Hepatocyte (in vitro differentiated cells): ENCODE results near the gene KCNQ5. TPM values are rescaled to one million over a fixed set of nuclear protein-coding genes. Genes with fewer than 3 reads are reported as not detected.

Source experiments
- DNase-seq: peaks from one replicate; pipeline ENCODE4 v3.0.0-alpha.2; 2016; ENCODE audit warnings: low spot score
- H2AFZ ChIP-seq: fragments of 200-600 bp; sonication (generic); 2 replicates; pipeline ENCODE4 v1.6.0; 2016; ENCODE audit warnings: antibody characterized with exemption, mild to moderate bottlenecking
- H3K27ac ChIP-seq: fragments of 200-600 bp; sonication (generic); 2 replicates; pipeline ENCODE4 v1.5.1; 2016; ENCODE audit warnings: mild to moderate bottlenecking
- H3K27me3 ChIP-seq: fragments of 200-600 bp; sonication (generic); 2 replicates; pipeline ENCODE4 v1.6.1; 2016
- H3K36me3 ChIP-seq: fragments of 200-600 bp; sonication (generic); replicated peaks from 2 replicates; pipeline ENCODE4 v1.5.1; 2016; ENCODE audit warnings: low read depth; ENCODE audit not compliant: insufficient read depth
- H3K4me1 ChIP-seq: fragments of 200-600 bp; sonication (generic); 2 replicates; pipeline ENCODE4 v1.5.1; 2016; ENCODE audit warnings: mild to moderate bottlenecking, moderate library complexity; ENCODE audit not compliant: insufficient read depth
- H3K4me2 ChIP-seq: fragments of 200-600 bp; sonication (generic); 2 replicates; pipeline ENCODE4 v1.6.0; 2016
- H3K4me3 ChIP-seq: fragments of 200-600 bp; sonication (generic); 2 replicates; pipeline ENCODE4 v1.5.1; 2016; ENCODE audit warnings: mild to moderate bottlenecking
- H3K79me2 ChIP-seq: fragments of 200-600 bp; sonication (generic); 2 replicates; pipeline ENCODE4 v1.6.0; 2017; ENCODE audit warnings: mild to moderate bottlenecking
- H3K9me2 ChIP-seq: fragments of 200-600 bp; sonication (generic); replicated peaks from 2 replicates; pipeline ENCODE4 v1.6.0; 2017; ENCODE audit warnings: mild to moderate bottlenecking; ENCODE audit not compliant: insufficient read depth
- H3K9me3 ChIP-seq: fragments of 200-600 bp; sonication (generic); 2 replicates; pipeline ENCODE4 v1.5.1; 2016; ENCODE audit warnings: low read depth, mild to moderate bottlenecking
- H4K20me1 ChIP-seq: fragments of 200-600 bp; sonication (generic); 2 replicates; pipeline ENCODE4 v1.6.0; 2016; ENCODE audit warnings: mild to moderate bottlenecking; ENCODE audit not compliant: insufficient read depth, poor library complexity, severe bottlenecking
- EZH2 ChIP-seq: fragments of 200-600 bp; sonication (generic); IDR thresholded peaks from 2 replicates; pipeline ENCODE4 v1.6.1; 2016; ENCODE audit warnings: antibody characterized with exemption, mild to moderate bottlenecking, borderline replicate concordance
- EZH2phosphoT487 ChIP-seq: fragments of 200-600 bp; sonication (generic); IDR thresholded peaks from one replicate; pipeline ENCODE4 v1.6.1; 2018; ENCODE audit warnings: antibody characterized with exemption, mild to moderate bottlenecking, low read depth, moderate library complexity; ENCODE audit not compliant: unreplicated experiment, severe bottlenecking
- whole genome bisulfite sequencing: methylation state at CpG from one replicate; pipeline ENCODE4 v1.1.6; 2016; ENCODE audit warnings: low lambda C conversion rate; ENCODE audit errors: missing lambda C conversion rate; 5-methylcytosine and 5-hydroxymethylcytosine counted together
- polyA plus RNA-seq: library from polyadenylated mRNA; unstranded; fragments of >200 nt; fragmentation: Nextera tagmentation; extraction: Ambion mirVana; gene quantifications from 2 replicates; pipeline ENCODE4 v1.2.1, GENCODE V29; 2016
- total RNA-seq: library from RNA; depleted of rRNA; stranded (reverse); fragments of >200 nt; gene quantifications from 2 replicates; pipeline ENCODE4 v1.2.3, GENCODE V29; 2014
- TF ChIP-seq, protein P1 (sequence below): fragments of 200-600 bp; sonication (generic); IDR thresholded peaks from 2 replicates; pipeline ENCODE4 v1.5.1; 2016; ENCODE audit warnings: antibody characterized with exemption, mild to moderate bottlenecking; ENCODE audit not compliant: poor library complexity

Gene KCNQ5
- total and polyA plus RNA-seq, 2 experiments from 2014 or later, result 1.6 to 2.0 TPM

GRCh38 chr6:72742001-72742673, 120.3 kb downstream of the KCNQ5 start:
- Histone ChIP-seq H3K9me2 (no peaks in the 10 kb centered on the region), H3K4me2 (no peak overlapping the region), H2AFZ (no peak overlapping the region), H3K79me2 (no peaks in the 10 kb centered on the region), H3K4me3 (no peak overlapping the region), H3K4me1 (no peaks in the 10 kb centered on the region), H3K27ac (no peak overlapping the region), H3K9me3 (no peaks in the 10 kb centered on the region), H4K20me1 (no peaks in the 10 kb centered on the region), H3K36me3 (no peaks in the 10 kb centered on the region), H3K27me3 (no peaks in the 10 kb centered on the region)
- DNase-seq, result no peak
- 84% methylated on average over 5 of the region's 5 CpGs for WGBS
- no peak for TF ChIP-seq EZH2
- TF ChIP-seq, protein P1, sequence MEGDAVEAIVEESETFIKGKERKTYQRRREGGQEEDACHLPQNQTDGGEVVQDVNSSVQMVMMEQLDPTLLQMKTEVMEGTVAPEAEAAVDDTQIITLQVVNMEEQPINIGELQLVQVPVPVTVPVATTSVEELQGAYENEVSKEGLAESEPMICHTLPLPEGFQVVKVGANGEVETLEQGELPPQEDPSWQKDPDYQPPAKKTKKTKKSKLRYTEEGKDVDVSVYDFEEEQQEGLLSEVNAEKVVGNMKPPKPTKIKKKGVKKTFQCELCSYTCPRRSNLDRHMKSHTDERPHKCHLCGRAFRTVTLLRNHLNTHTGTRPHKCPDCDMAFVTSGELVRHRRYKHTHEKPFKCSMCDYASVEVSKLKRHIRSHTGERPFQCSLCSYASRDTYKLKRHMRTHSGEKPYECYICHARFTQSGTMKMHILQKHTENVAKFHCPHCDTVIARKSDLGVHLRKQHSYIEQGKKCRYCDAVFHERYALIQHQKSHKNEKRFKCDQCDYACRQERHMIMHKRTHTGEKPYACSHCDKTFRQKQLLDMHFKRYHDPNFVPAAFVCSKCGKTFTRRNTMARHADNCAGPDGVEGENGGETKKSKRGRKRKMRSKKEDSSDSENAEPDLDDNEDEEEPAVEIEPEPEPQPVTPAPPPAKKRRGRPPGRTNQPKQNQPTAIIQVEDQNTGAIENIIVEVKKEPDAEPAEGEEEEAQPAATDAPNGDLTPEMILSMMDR, result no peak
- TF ChIP-seq EZH2phosphoT487, result no peak

- H3K4me1 ChIP-seq, result no peaks in the 10 kb centered on the region
- 65% methylated on average over 2 of the region's 2 CpGs for WGBS
- H3K27me3 ChIP-seq, result no peaks in the 10 kb centered on the region
- no peak overlapping the region for H2AFZ ChIP-seq
- H3K36me3 ChIP-seq, result no peaks in the 10 kb centered on the region
- no peak for DNase-seq
- H4K20me1 ChIP-seq, result no peaks in the 10 kb centered on the region
- TF ChIP-seq, protein P1, result no peak
- TF ChIP-seq EZH2phosphoT487 (no peak), EZH2 (no peak)
- H3K4me3 ChIP-seq, result no peak overlapping the region
- no peak overlapping the region for H3K4me2 ChIP-seq
- no peaks in the 10 kb centered on the region for H3K9me3 ChIP-seq
- H3K9me2 ChIP-seq, result no peaks in the 10 kb centered on the region
- no peak overlapping the region for H3K27ac ChIP-seq
- no peaks in the 10 kb centered on the region for H3K79me2 ChIP-seq
Observed at GRCh38 chr6:72746276-72746675, 124.4 kb downstream of the KCNQ5 start.

DNA sequence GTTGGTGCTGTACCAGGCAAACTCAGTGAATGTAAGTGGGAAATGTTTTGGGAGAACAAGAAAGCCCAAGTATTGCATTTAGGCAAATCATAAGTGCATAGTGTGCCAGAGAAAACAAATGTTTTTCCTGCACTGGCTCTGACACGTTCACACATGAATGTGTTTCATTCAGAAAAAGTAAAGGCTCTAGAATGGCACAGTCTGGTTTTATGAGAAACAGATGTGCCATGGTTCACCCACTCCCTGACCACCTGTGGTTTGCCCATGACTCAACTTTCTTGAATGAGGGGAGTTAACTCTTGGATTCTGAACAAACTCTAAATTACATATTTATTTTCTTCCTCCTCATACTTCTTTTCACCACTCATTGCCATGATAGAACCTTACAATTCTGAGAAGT, 126.9 kb downstream of the KCNQ5 start:
- Histone ChIP-seq H3K36me3 (no peaks in the 10 kb centered on the region), H3K9me3 (no peaks in the 10 kb centered on the region), H4K20me1 (no peaks in the 10 kb centered on the region), H3K9me2 (no peaks in the 10 kb centered on the region), H3K4me3 (no peak overlapping the region), H2AFZ (no peak overlapping the region), H3K4me1 (no peaks in the 10 kb centered on the region), H3K4me2 (no peak overlapping the region), H3K27ac (no peak overlapping the region), H3K27me3 (no peaks in the 10 kb centered on the region), H3K79me2 (no peaks in the 10 kb centered on the region)
- 64% methylated on average over 1 of the region's 1 CpG for WGBS
- TF ChIP-seq EZH2, result no peak
- TF ChIP-seq EZH2phosphoT487, result no peak
- TF ChIP-seq, protein P1, result no peak
- no peak for DNase-seq
